OCI-LY1 (cell line): Measurements from ENCODE around the gene DDX49.

Experiments used
- H2AFZ ChIP-seq: fragments of 200-600 bp; sonication (generic), shearing (Covaris generic); 2 replicates; pipeline ENCODE4 v1.6.0; 2014; ENCODE audit warnings: antibody characterized with exemption, mild to moderate bottlenecking, low read length
- H3F3A ChIP-seq: fragments of 200-600 bp; sonication (generic), shearing (Covaris generic); 2 replicates; pipeline ENCODE4 v1.6.0; 2014; ENCODE audit warnings: mild to moderate bottlenecking, antibody characterized with exemption, low read length, moderate library complexity; ENCODE audit not compliant: insufficient read depth
- H3K27ac ChIP-seq: fragments of 200-600 bp; sonication (generic); 2 replicates; pipeline ENCODE4 v1.5.1; 2014; ENCODE audit warnings: low read length, mixed run types, mild to moderate bottlenecking, low read depth; ENCODE audit not compliant: poor library complexity, severe bottlenecking
- H3K27me3 ChIP-seq: fragments of 200-600 bp; sonication (generic); 2 replicates; pipeline ENCODE4 v1.6.0; 2014; ENCODE audit warnings: antibody characterized with exemption, mild to moderate bottlenecking, low read length, moderate library complexity; ENCODE audit not compliant: insufficient read depth
- H3K36me3 ChIP-seq: fragments of 200-600 bp; sonication (generic); 2 replicates; pipeline ENCODE4 v1.6.1; 2014; ENCODE audit warnings: mild to moderate bottlenecking, antibody characterized with exemption, low read length, moderate library complexity, mixed read lengths; ENCODE audit not compliant: insufficient read depth
- H3K4me1 ChIP-seq: fragments of 200-600 bp; sonication (generic); 2 replicates; pipeline ENCODE4 v1.5.1; 2014; ENCODE audit warnings: mild to moderate bottlenecking, low read length, moderate library complexity; ENCODE audit not compliant: insufficient read depth, severe bottlenecking
- H3K4me2 ChIP-seq: fragments of 200-600 bp; sonication (generic), shearing (Covaris generic); 2 replicates; pipeline ENCODE4 v1.6.1; 2014; ENCODE audit warnings: low read length
- H3K4me3 ChIP-seq: fragments of 200-600 bp; sonication (generic); 2 replicates; pipeline ENCODE4 v1.5.1; 2014; ENCODE audit warnings: low read length, low read depth, mild to moderate bottlenecking, mixed read lengths; ENCODE audit not compliant: poor library complexity, severe bottlenecking
- H3K79me2 ChIP-seq: fragments of 200-600 bp; shearing (Covaris generic); 2 replicates; pipeline ENCODE4 v1.6.1; 2016; ENCODE audit warnings: mixed run types, low read length, mixed read lengths; ENCODE audit not compliant: insufficient read depth
- H3K9ac ChIP-seq: fragments of 200-600 bp; sonication (generic), shearing (Covaris generic); 2 replicates; pipeline ENCODE4 v1.6.1; 2014; ENCODE audit warnings: mild to moderate bottlenecking, low read length, mixed read lengths
- H3K9me2 ChIP-seq: fragments of 200-600 bp; sonication (generic), shearing (Covaris generic); 2 replicates; pipeline ENCODE4 v1.6.1; 2014; ENCODE audit warnings: low read depth, mild to moderate bottlenecking, low read length, mixed read lengths
- H3K9me3 ChIP-seq: fragments of 200-600 bp; shearing (Covaris generic); 2 replicates; pipeline ENCODE4 v1.6.1; 2014; ENCODE audit warnings: low read length, mixed read lengths
- H4K20me1 ChIP-seq: fragments of 200-600 bp; sonication (generic), shearing (Covaris generic); 2 replicates; pipeline ENCODE4 v1.6.0; 2016; ENCODE audit warnings: mild to moderate bottlenecking, low read length; ENCODE audit not compliant: insufficient read depth
- CTCF ChIP-seq: fragments of 200-600 bp; sonication (generic), shearing (Covaris generic); IDR thresholded peaks from 2 replicates; pipeline ENCODE4 v1.5.1; 2017; ENCODE audit warnings: mild to moderate bottlenecking, antibody characterized with exemption, low read length, moderate library complexity, mixed read lengths
- EZH2 ChIP-seq: fragments of 200-600 bp; sonication (generic), shearing (Covaris generic); IDR thresholded peaks from 2 replicates; pipeline ENCODE4 v1.8.0; 2017; ENCODE audit warnings: borderline replicate concordance, mixed run types, mild to moderate bottlenecking, antibody characterized with exemption, low read length, moderate library complexity, mixed read lengths

Gene DDX49

GRCh38 chr19:18897094-18898029 lies 22.2 kb upstream of the DDX49 start:
- H3K27ac ChIP-seq: no peak overlapping the region
- H3K9me3 ChIP-seq: no peaks in the 10 kb centered on the region
- no peak overlapping the region for H3K4me2 ChIP-seq
- TF ChIP-seq CTCF (no peak), EZH2 (no peak)
- peaks cover 20% of the 10 kb centered on the region for H3K36me3 ChIP-seq
- H2AFZ ChIP-seq: no peak overlapping the region
- no peaks in the 10 kb centered on the region for H3K79me2 ChIP-seq
- H3K27me3 ChIP-seq: no peaks in the 10 kb centered on the region
- H3K9me2 ChIP-seq: no peaks in the 10 kb centered on the region
- no peaks in the 10 kb centered on the region for H4K20me1 ChIP-seq
- H3K4me1 ChIP-seq: no peaks in the 10 kb centered on the region
- H3K4me3 ChIP-seq: no peak overlapping the region
- no peak overlapping the region for H3K9ac ChIP-seq
- no peaks in the 10 kb centered on the region for H3F3A ChIP-seq

DNA sequence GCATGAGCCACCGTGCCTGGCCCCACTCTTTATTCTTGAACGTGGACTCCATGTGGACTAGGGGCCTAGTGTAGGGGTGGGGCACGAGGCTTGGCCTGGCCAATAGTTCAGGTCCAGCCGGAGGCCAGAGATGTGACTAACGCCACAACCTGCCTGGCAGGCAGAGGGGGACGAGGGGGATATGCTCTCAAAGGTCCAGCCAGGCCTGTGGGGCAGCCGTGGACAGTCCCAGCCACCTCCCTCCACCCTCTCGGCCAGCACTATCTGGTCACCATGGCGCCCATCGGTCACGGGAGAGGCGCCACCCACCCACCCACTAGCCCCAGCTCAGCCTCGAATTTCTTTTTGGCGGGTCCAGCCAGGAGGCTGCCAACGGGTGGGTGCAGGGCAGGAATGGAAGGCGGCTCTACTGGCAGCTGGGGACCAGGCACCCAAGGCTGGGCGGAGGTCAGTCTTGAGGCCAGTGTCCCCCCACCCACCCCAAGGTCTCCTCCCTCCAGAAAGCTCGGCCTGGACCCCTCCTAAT lies 21.4 kb upstream of the DDX49 start:
- Histone ChIP-seq H3K27ac (no peak overlapping the region), H3K4me3 (no peak overlapping the region), H3K36me3 (peaks cover 24% of the 10 kb centered on the region), H3K9me2 (no peaks in the 10 kb centered on the region), H3K9me3 (no peaks in the 10 kb centered on the region), H3K4me1 (no peaks in the 10 kb centered on the region), H3F3A (no peaks in the 10 kb centered on the region), H3K79me2 (no peaks in the 10 kb centered on the region), H4K20me1 (no peaks in the 10 kb centered on the region), H2AFZ (no peak overlapping the region), H3K27me3 (no peaks in the 10 kb centered on the region), H3K4me2 (no peak overlapping the region), H3K9ac (no peak overlapping the region)
- no peak for TF ChIP-seq EZH2
- TF ChIP-seq CTCF: no peak

GRCh38 chr19:18898607-18899408 lies 20.7 kb upstream of the DDX49 start:
- Histone ChIP-seq H3K4me2 (no peak overlapping the region), H3K9me2 (no peaks in the 10 kb centered on the region), H4K20me1 (no peaks in the 10 kb centered on the region), H3K79me2 (no peaks in the 10 kb centered on the region), H3F3A (no peaks in the 10 kb centered on the region), H3K4me3 (no peak overlapping the region), H3K36me3 (peaks cover 24% of the 10 kb centered on the region), H3K27ac (no peak overlapping the region), H3K4me1 (no peaks in the 10 kb centered on the region), H3K9me3 (no peaks in the 10 kb centered on the region), H2AFZ (no peak overlapping the region), H3K27me3 (no peaks in the 10 kb centered on the region), H3K9ac (no peak overlapping the region)
- no peak for TF ChIP-seq EZH2
- no peak for TF ChIP-seq CTCF
